HFFc6 (cell line): Measurements from ENCODE around the gene SHC2. TPM values are rescaled to one million over a fixed set of nuclear protein-coding genes. Genes with fewer than 3 reads are reported as not detected.
"Not testable (repeated sequence)": the region's sequence is repeated elsewhere in the genome, so short reads cannot be mapped to it uniquely, and the experiment has no call there.

Source experiments
- DNase-seq: peaks from one replicate; pipeline ENCODE4 v3.0.0-alpha.2; 2018
- H3K27ac Mint-ChIP-seq: 2 replicates; pipeline ENCODE4 v1.8.0; 2020; ENCODE audit warnings: mild to moderate bottlenecking, mixed read lengths
- H3K27me3 Mint-ChIP-seq: 2 replicates; pipeline ENCODE4 v1.8.0; 2021; ENCODE audit warnings: mild to moderate bottlenecking, moderate library complexity, mixed read lengths; ENCODE audit not compliant: insufficient read depth
- H3K36me3 Mint-ChIP-seq: 2 replicates; pipeline ENCODE4 v1.8.0; 2021; ENCODE audit warnings: low read depth, mixed read lengths
- H3K4me1 Mint-ChIP-seq: 2 replicates; pipeline ENCODE4 v1.8.0; 2020; ENCODE audit warnings: low read depth, mixed read lengths
- H3K4me3 Mint-ChIP-seq: 2 replicates; pipeline ENCODE4 v1.8.0; 2020; ENCODE audit warnings: mild to moderate bottlenecking, moderate library complexity, mixed read lengths
- H3K9me3 Mint-ChIP-seq: 2 replicates; pipeline ENCODE4 v1.8.0; 2020; ENCODE audit warnings: mild to moderate bottlenecking, mixed read lengths
- CTCF ChIP-seq: fragments of 200-600 bp; sonication (generic); IDR thresholded peaks from 2 replicates; pipeline ENCODE4 v1.5.0; 2021; ENCODE audit warnings: antibody characterized with exemption, mild to moderate bottlenecking
- total RNA-seq, 6 experiments: library from RNA; stranded (reverse); fragmentation: NEBNext Ultra II Directional; extraction: Animal tissue kit (Norgen Biotek cat#: 25700); gene quantifications; 2 replicates in 1 of 6; 3 replicates in 5 of 6; pipeline ENCODE4 v1.2.3, GENCODE V29; 2021

The SHC2 gene
- total RNA-seq, 6 experiments from 2014 or later: not detected

GRCh38 chr19:434152-434960 is 26.5 kb downstream of the SHC2 start:
- no peak for TF ChIP-seq CTCF
- Mint-ChIP-seq H3K27ac (no peak overlapping the region), H3K36me3 (peaks cover 9% of the 10 kb centered on the region; the same call in 1 of the 2 replicates), H3K9me3 (peaks cover 22% of the 10 kb centered on the region), H3K27me3 (no peaks in the 10 kb centered on the region), H3K4me1 (no peaks in the 10 kb centered on the region), H3K4me3 (no peak overlapping the region)
- no peak for DNase-seq

DNA sequence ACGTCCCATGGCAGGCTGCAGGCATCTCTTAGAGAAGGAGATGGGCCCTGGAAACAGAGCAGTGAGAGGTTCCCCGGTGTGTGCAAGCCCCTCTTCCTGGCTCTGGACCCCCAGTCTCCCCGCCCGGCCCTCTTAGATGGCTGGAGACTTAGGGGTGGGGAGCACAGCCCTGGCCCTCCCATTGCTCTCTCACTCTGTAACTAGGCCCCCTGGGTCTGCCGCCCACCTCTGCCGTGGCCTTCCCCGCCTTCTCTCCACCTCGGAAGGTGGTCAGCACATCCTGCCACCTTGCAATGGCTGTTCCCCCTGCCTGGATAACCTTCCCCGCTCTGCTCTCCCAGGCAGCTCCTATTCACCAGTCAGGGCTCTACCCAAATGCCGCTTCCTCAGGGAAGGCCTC is 30.1 kb downstream of the SHC2 start:
- peaks cover 9% of the 10 kb centered on the region; the same call in 1 of the 2 replicates for H3K36me3 Mint-ChIP-seq
- DNase-seq: no peak
- no peaks in the 10 kb centered on the region for H3K27me3 Mint-ChIP-seq
- no peaks in the 10 kb centered on the region for H3K4me1 Mint-ChIP-seq
- H3K27ac Mint-ChIP-seq: no peak overlapping the region
- peaks cover 34% of the 10 kb centered on the region for H3K9me3 Mint-ChIP-seq
- TF ChIP-seq CTCF: no peak
- H3K4me3 Mint-ChIP-seq: no peak overlapping the region

DNA sequence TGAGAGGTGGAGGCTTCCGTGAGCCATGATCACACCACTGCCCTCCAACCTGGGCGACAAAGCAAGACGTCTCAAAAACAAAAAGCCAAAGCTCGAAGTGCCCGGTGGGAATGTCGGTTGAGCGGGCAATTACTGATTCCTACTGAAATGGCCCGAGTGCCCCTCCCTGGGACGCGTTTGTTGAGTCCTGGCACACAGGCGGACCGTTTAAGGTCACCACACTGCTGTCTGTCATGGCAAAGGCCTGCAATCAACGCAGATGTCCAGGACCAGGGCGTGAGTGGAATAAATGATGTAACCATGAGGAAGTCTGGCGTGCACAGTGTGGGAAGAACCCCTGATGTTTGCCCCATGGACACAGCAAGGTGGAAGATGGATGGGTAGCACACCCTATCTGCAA is 32.7 kb downstream of the SHC2 start:
- no peak for DNase-seq
- Mint-ChIP-seq H3K27ac (no peak overlapping the region), H3K4me3 (no peak overlapping the region), H3K27me3 (no peaks in the 10 kb centered on the region), H3K36me3 (peaks cover 9% of the 10 kb centered on the region; the same call in 1 of the 2 replicates), H3K4me1 (no peaks in the 10 kb centered on the region), H3K9me3 (peaks cover 38% of the 10 kb centered on the region)
- no peak for TF ChIP-seq CTCF

GRCh38 chr19:427675-428074 is 33.2 kb downstream of the SHC2 start:
- not testable (repeated sequence) for H3K4me3 Mint-ChIP-seq, H3K4me1 Mint-ChIP-seq

DNA sequence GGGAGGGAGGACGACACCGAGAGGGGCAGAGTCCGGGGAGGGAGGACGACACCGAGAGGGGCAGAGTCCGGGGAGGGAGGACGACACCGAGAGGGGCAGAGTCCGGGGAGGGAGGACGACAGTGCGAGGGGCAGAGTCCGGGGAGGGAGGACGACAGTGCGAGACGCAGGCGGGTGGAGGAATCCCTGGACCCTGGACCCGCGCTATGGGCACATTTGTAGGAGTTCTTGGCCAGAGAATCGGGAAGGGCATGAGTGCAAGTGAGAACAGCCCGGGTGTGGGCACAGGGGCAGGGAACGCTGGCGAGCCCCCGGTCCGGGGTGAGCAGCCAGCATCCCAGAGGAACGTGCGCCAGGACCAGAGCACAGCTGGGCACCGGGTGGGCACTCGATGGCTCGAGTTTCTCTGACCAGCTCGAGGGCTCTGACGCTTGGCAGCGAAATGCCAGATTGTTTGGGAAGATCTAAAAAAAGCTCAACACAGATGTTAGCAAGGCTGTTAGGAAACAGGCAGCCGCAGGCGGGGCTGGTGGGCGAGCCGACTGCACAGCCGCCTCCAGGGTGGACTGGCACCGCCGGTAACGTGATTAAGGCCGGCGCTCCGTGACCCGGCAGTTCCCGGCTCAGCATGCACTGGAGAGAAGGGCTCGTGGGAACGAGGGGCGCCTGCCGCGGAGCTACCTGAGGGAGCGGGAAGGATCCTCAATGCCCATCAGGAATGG is 33.9 kb downstream of the SHC2 start:
- Mint-ChIP-seq H3K27me3 (no peaks in the 10 kb centered on the region), H3K27ac (no peak overlapping the region), H3K36me3 (peaks cover 9% of the 10 kb centered on the region; the same call in 1 of the 2 replicates), H3K4me3 (no peak overlapping the region), H3K4me1 (no peaks in the 10 kb centered on the region), H3K9me3 (peaks cover 38% of the 10 kb centered on the region)
- no peak for TF ChIP-seq CTCF
- no peak for DNase-seq

More at GRCh38 chr19:427675-428074, 33.2 kb downstream of the SHC2 start:
- DNase-seq, H3K27me3 Mint-ChIP-seq, H3K36me3 Mint-ChIP-seq, H3K27ac Mint-ChIP-seq: not testable (repeated sequence)
- peaks cover 38% of the 10 kb centered on the region for H3K9me3 Mint-ChIP-seq

- H3K27ac Mint-ChIP-seq: no peak overlapping the region
- no peaks in the 10 kb centered on the region for H3K4me1 Mint-ChIP-seq
- TF ChIP-seq CTCF: no peak
- H3K36me3 Mint-ChIP-seq: peaks cover under 1% of the 10 kb centered on the region; the same call in 1 of the 2 replicates
- H3K4me3 Mint-ChIP-seq: no peak overlapping the region
- no peak for DNase-seq
- H3K9me3 Mint-ChIP-seq: peaks cover 27% of the 10 kb centered on the region
- H3K27me3 Mint-ChIP-seq: 0 out of 2 replicates have a peak, but pooled peaks cover 6% of the 10 kb centered on the region
Measured at GRCh38 chr19:425056-425455, 35.8 kb downstream of the SHC2 start.
